ENCODE measurements around the gene OAF. TPM values are rescaled to one million over a fixed set of nuclear protein-coding genes. Genes with fewer than 3 reads are reported as not detected.

Gene OAF
- total RNA-seq, 2 donors from 2014 or later: 1.7 to 3.6 TPM

- no peaks in the 10 kb centered on the region for H3K9me3 ChIP-seq (ENCODE audit: control insufficient read depth, low read length)
- no peak overlapping the region for H3K9ac ChIP-seq (ENCODE audit: extremely low read depth, low read length, poor library complexity, severe bottlenecking)
- Mint-ChIP-seq H3K27me3 (ENCODE audit: insufficient read depth) (peaks cover 56% of the 10 kb centered on the region), H3K4me1 (peaks cover 27% of the 10 kb centered on the region), H3K36me3 (ENCODE audit: low read depth) (no peaks in the 10 kb centered on the region), H3K27ac (no peak overlapping the region), H3K4me3 (no peak overlapping the region), H3K9me3 (no peaks in the 10 kb centered on the region)
- 93 to 94% methylated on average over 3 to 8 of the region's 8 CpGs for WGBS, 2 experiments (ENCODE audit: insufficient coverage in 1 of 2, insufficient read length in 1 of 2)
- H3K27me3 ChIP-seq (ENCODE audit: control insufficient read depth, insufficient read depth, low read length, poor library complexity, severe bottlenecking): peaks cover 29% of the 10 kb centered on the region
- H3K4me3 ChIP-seq (ENCODE audit: low read length): no peak overlapping the region
- TF ChIP-seq CTCF (conservative IDR thresholded peaks at IDR 0.05): no peak
- H3K4me1 ChIP-seq (ENCODE audit: control insufficient read depth, insufficient read depth, low read length): no peaks in the 10 kb centered on the region
- no peak for DNase-seq
- H3K36me3 ChIP-seq (ENCODE audit: control insufficient read depth, insufficient read depth, low read length): no peaks in the 10 kb centered on the region
- H3K27ac ChIP-seq (ENCODE audit: low read depth, low read length): no peak overlapping the region
Measured at GRCh38 chr11:120222916-120223315, 12.1 kb downstream of the OAF start.

DNA sequence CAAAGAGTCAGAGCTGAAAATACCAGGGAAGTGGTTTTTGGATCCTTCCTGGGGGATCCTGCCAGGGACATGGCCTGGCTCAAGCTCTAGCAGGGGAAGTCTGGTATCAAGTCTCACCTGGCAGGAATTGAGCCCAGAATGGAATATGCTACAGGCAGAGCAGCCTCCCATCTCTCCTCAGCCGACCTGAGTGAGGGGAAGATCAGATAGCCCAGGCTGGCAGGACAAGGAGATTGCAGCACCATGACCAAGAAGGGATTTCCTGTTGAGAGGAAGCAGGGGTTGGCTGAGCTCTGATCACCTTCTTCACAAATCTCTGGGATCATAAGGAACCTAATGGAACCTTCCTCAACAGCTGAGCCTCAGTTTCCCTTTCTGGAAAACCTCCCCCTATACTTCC is 13.0 kb downstream of the OAF start:
- no peaks in the 10 kb centered on the region for H3K4me1 ChIP-seq (ENCODE audit: control insufficient read depth, insufficient read depth, low read length)
- H3K27me3 ChIP-seq (ENCODE audit: control insufficient read depth, insufficient read depth, low read length, poor library complexity, severe bottlenecking): peaks cover 29% of the 10 kb centered on the region
- H3K27ac ChIP-seq (ENCODE audit: low read depth, low read length): no peak overlapping the region
- DNase-seq: no peak
- no peaks in the 10 kb centered on the region for H3K9me3 ChIP-seq (ENCODE audit: control insufficient read depth, low read length)
- H3K9ac ChIP-seq (ENCODE audit: extremely low read depth, low read length, poor library complexity, severe bottlenecking): no peak overlapping the region
- H3K27me3 Mint-ChIP-seq (ENCODE audit: insufficient read depth): peaks cover 49% of the 10 kb centered on the region
- no peak overlapping the region for H3K4me3 ChIP-seq (ENCODE audit: low read length)
- no peak for TF ChIP-seq CTCF (conservative IDR thresholded peaks at IDR 0.05)
- peaks cover 25% of the 10 kb centered on the region for H3K4me1 Mint-ChIP-seq
- no peak overlapping the region for H3K4me3 Mint-ChIP-seq
- H3K9me3 Mint-ChIP-seq: no peaks in the 10 kb centered on the region
- 63 to 75% methylated on average over 1 of the region's 1 CpG for WGBS, 2 experiments (ENCODE audit: insufficient coverage in 1 of 2, insufficient read length in 1 of 2)
- no peak overlapping the region for H3K27ac Mint-ChIP-seq
- no peaks in the 10 kb centered on the region for H3K36me3 ChIP-seq (ENCODE audit: control insufficient read depth, insufficient read depth, low read length)
- no peaks in the 10 kb centered on the region for H3K36me3 Mint-ChIP-seq (ENCODE audit: low read depth)

- no peaks in the 10 kb centered on the region for H3K9me3 Mint-ChIP-seq
- H3K4me3 Mint-ChIP-seq: no peak overlapping the region
- peaks cover 25% of the 10 kb centered on the region for H3K4me1 Mint-ChIP-seq
- H3K27me3 Mint-ChIP-seq (ENCODE audit: insufficient read depth): peaks cover 43% of the 10 kb centered on the region
- no peak overlapping the region for H3K27ac ChIP-seq (ENCODE audit: low read depth, low read length)
- no peak overlapping the region for H3K9ac ChIP-seq (ENCODE audit: extremely low read depth, low read length, poor library complexity, severe bottlenecking)
- no peaks in the 10 kb centered on the region for H3K9me3 ChIP-seq (ENCODE audit: control insufficient read depth, low read length)
- DNase-seq: no peak
- H3K4me1 ChIP-seq (ENCODE audit: control insufficient read depth, insufficient read depth, low read length): no peaks in the 10 kb centered on the region
- no peaks in the 10 kb centered on the region for H3K36me3 Mint-ChIP-seq (ENCODE audit: low read depth)
- 91 to 92% methylated on average over 6 of the region's 6 CpGs for WGBS, 2 experiments (ENCODE audit: insufficient coverage in 1 of 2, insufficient read length in 1 of 2)
- H3K27ac Mint-ChIP-seq: no peak overlapping the region
- H3K27me3 ChIP-seq (ENCODE audit: control insufficient read depth, insufficient read depth, low read length, poor library complexity, severe bottlenecking): peaks cover 25% of the 10 kb centered on the region
- no peak for TF ChIP-seq CTCF (conservative IDR thresholded peaks at IDR 0.05)
- H3K4me3 ChIP-seq (ENCODE audit: low read length): no peak overlapping the region
- no peaks in the 10 kb centered on the region for H3K36me3 ChIP-seq (ENCODE audit: control insufficient read depth, insufficient read depth, low read length)
Measured at GRCh38 chr11:120224361-120224760, 13.5 kb downstream of the OAF start.
